GM08714 (cell line): ENCODE data around the gene CITED4.

Source experiments
- H3K4me3 ChIP-seq: fragments of 200-500 bp; sonication (Bioruptor generic); 2 replicates; pipeline ENCODE4 v1.5.1; 2014; ENCODE audit warnings: mild to moderate bottlenecking, low read length, inconsistent platforms
- ZNF274 ChIP-seq: IDR thresholded peaks from 2 replicates; pipeline ENCODE4 v1.6.1; 2012; ENCODE audit warnings: mild to moderate bottlenecking, low read depth, low read length

The CITED4 gene

GRCh38 chr1:40823983-40824382 is 38.2 kb downstream of the CITED4 start:
- no peak overlapping the region for H3K4me3 ChIP-seq
- no peak for TF ChIP-seq ZNF274

GRCh38 chr1:40823345-40823744 is 38.8 kb downstream of the CITED4 start:
- TF ChIP-seq ZNF274, result no peak
- H3K4me3 ChIP-seq, result no peak overlapping the region

- H3K4me3 ChIP-seq, result no peak overlapping the region
- no peak for TF ChIP-seq ZNF274
Measured at GRCh38 chr1:40822890-40823289, 39.3 kb downstream of the CITED4 start.

- no peak for TF ChIP-seq ZNF274
- no peak overlapping the region for H3K4me3 ChIP-seq
Measured at GRCh38 chr1:40820911-40821693, 41.1 kb downstream of the CITED4 start.

- no peak for TF ChIP-seq ZNF274
- H3K4me3 ChIP-seq, result no peak overlapping the region
Measured at GRCh38 chr1:40820251-40820797, 41.8 kb downstream of the CITED4 start.

GRCh38 chr1:40819101-40819500 is 43.1 kb downstream of the CITED4 start:
- no peak for TF ChIP-seq ZNF274
- H3K4me3 ChIP-seq, result no peak overlapping the region

- peak overlapping the region; percentile 51; the same call in 1 of the 2 replicates for H3K4me3 ChIP-seq
- TF ChIP-seq ZNF274, result no peak
Measured at GRCh38 chr1:40818264-40818961, 43.8 kb downstream of the CITED4 start.

- no peak for TF ChIP-seq ZNF274
- H3K4me3 ChIP-seq, result peak overlapping the region; percentile 51; the same call in 1 of the 2 replicates
Measured at GRCh38 chr1:40817791-40818263, 44.3 kb downstream of the CITED4 start.

GRCh38 chr1:40815420-40815819 is 46.7 kb downstream of the CITED4 start:
- TF ChIP-seq ZNF274, result no peak

More at GRCh38 chr1:40815420-40815819, 46.7 kb downstream of the CITED4 start:
- H3K4me3 ChIP-seq, result no peak overlapping the region
